BE2C (cell line): ENCODE data around the gene IL7R.

Experiments
- DNase-seq: peaks from one replicate; pipeline ENCODE4 v3.0.0-alpha.2; 2020
- H3K27me3 ChIP-seq: fragments of 250-450 bp; sonication (Bioruptor Pico); 2 replicates; pipeline ENCODE4 v1.5.1; 2020; ENCODE audit warnings: mild to moderate bottlenecking
- H3K36me3 ChIP-seq: fragments of 250-450 bp; sonication (Bioruptor Pico); 2 replicates; pipeline ENCODE4 v1.5.1; 2020; ENCODE audit warnings: mild to moderate bottlenecking
- H3K4me1 ChIP-seq: fragments of 250-450 bp; sonication (Bioruptor Pico); 2 replicates; pipeline ENCODE4 v1.5.1; 2020
- H3K4me3 ChIP-seq: 2 replicates; pipeline ENCODE4 v1.5.1; 2011; ENCODE audit warnings: low read depth, low read length
- H3K9me3 ChIP-seq: fragments of 250-450 bp; sonication (Bioruptor Pico); 2 replicates; pipeline ENCODE4 v1.5.1; 2020
- TF ChIP-seq, protein P1 (sequence below): IDR thresholded peaks from 2 replicates; pipeline ENCODE4 v1.5.1; 2012; ENCODE audit warnings: mild to moderate bottlenecking, low read depth, low read length

Gene IL7R

DNA sequence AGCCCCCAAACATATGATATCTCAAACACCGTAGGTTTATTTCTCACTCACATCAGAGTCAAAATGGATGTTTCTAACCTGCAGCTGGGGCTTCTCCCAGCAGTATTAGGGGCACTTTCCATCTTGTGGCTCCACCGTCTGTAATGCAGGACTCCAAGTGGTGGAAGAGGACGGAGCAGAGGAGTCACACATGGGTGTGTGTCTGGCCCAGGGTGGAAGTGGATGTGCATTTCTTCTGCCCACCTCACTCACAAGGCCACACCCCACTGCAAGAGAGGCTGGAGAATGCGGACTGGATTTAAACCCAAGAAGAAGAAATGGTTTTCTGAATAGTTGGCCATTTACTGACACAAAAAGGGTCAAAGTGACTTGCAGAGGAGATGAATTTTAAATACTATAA lies 13.9 kb downstream of the IL7R start:
- TF ChIP-seq, protein P1, sequence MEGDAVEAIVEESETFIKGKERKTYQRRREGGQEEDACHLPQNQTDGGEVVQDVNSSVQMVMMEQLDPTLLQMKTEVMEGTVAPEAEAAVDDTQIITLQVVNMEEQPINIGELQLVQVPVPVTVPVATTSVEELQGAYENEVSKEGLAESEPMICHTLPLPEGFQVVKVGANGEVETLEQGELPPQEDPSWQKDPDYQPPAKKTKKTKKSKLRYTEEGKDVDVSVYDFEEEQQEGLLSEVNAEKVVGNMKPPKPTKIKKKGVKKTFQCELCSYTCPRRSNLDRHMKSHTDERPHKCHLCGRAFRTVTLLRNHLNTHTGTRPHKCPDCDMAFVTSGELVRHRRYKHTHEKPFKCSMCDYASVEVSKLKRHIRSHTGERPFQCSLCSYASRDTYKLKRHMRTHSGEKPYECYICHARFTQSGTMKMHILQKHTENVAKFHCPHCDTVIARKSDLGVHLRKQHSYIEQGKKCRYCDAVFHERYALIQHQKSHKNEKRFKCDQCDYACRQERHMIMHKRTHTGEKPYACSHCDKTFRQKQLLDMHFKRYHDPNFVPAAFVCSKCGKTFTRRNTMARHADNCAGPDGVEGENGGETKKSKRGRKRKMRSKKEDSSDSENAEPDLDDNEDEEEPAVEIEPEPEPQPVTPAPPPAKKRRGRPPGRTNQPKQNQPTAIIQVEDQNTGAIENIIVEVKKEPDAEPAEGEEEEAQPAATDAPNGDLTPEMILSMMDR = no peak
- H3K27me3 ChIP-seq = no peaks in the 10 kb centered on the region
- no peaks in the 10 kb centered on the region for H3K36me3 ChIP-seq
- H3K9me3 ChIP-seq = no peaks in the 10 kb centered on the region
- no peak overlapping the region for H3K4me3 ChIP-seq
- DNase-seq = no peak
- H3K4me1 ChIP-seq = no peaks in the 10 kb centered on the region

GRCh38 chr5:35876454-35876853 lies 19.8 kb downstream of the IL7R start:
- Histone ChIP-seq H3K36me3 (no peaks in the 10 kb centered on the region), H3K27me3 (no peaks in the 10 kb centered on the region), H3K4me3 (no peak overlapping the region), H3K4me1 (no peaks in the 10 kb centered on the region), H3K9me3 (no peaks in the 10 kb centered on the region)
- TF ChIP-seq, protein P1 = no peak
- no peak for DNase-seq

DNA sequence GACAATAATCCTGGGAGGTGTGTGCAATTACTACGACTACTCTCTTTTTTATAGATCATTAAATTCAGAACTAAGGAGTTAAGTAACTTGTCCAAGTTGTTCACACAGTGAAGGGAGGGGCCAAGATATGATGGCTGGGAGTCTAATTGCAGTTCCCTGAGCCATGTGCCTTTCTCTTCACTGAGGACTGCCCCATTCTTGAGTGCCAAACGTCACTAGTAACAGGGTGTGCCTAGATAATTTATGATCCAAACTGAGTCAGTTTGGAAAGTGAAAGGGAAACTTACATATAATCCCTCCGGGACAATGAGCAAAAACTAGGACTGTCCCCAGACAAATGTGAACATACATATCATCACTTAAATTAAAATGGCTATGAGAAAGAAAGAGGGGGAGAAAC lies 20.2 kb downstream of the IL7R start:
- Histone ChIP-seq H3K4me1 (no peaks in the 10 kb centered on the region), H3K27me3 (no peaks in the 10 kb centered on the region), H3K9me3 (no peaks in the 10 kb centered on the region), H3K36me3 (no peaks in the 10 kb centered on the region), H3K4me3 (no peak overlapping the region)
- DNase-seq = no peak
- TF ChIP-seq, protein P1 = no peak

DNA sequence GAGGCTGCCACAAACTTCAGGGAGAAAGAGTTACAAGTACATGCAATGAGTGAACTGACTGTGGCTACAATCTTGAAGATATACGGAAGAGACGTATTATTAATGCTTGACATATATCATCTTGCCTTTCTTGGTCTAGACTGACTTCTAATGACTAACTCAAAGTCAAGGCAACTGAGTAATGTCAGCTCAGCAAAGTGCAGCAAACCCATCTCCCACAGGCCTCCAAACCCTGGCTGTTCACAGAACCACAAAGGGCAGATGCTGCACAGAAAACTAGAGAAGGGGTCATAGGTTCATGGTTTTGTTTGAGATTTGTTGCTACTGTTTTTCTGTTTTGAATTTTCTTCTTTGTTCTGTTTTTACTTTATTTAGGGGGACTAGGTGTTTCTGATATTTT lies 21.0 kb downstream of the IL7R start:
- H3K4me1 ChIP-seq = no peaks in the 10 kb centered on the region
- no peak for DNase-seq
- H3K36me3 ChIP-seq = no peaks in the 10 kb centered on the region
- H3K27me3 ChIP-seq = no peaks in the 10 kb centered on the region
- H3K9me3 ChIP-seq = no peaks in the 10 kb centered on the region
- TF ChIP-seq, protein P1 = no peak
- no peak overlapping the region for H3K4me3 ChIP-seq

- Histone ChIP-seq H3K4me1 (no peaks in the 10 kb centered on the region), H3K27me3 (no peaks in the 10 kb centered on the region), H3K4me3 (no peak overlapping the region), H3K9me3 (no peaks in the 10 kb centered on the region), H3K36me3 (no peaks in the 10 kb centered on the region)
- TF ChIP-seq, protein P1 = no peak
- no peak for DNase-seq
Measured at GRCh38 chr5:35878079-35878478, 21.4 kb downstream of the IL7R start.

GRCh38 chr5:35879096-35879495 lies 22.4 kb downstream of the IL7R start:
- DNase-seq = no peak
- no peak overlapping the region for H3K4me3 ChIP-seq
- H3K4me1 ChIP-seq = no peaks in the 10 kb centered on the region
- H3K36me3 ChIP-seq = no peaks in the 10 kb centered on the region
- TF ChIP-seq, protein P1 = no peak
- H3K9me3 ChIP-seq = no peaks in the 10 kb centered on the region
- H3K27me3 ChIP-seq = no peaks in the 10 kb centered on the region
